ENCODE measurements around the gene PCBP2.

Gene PCBP2

DNA sequence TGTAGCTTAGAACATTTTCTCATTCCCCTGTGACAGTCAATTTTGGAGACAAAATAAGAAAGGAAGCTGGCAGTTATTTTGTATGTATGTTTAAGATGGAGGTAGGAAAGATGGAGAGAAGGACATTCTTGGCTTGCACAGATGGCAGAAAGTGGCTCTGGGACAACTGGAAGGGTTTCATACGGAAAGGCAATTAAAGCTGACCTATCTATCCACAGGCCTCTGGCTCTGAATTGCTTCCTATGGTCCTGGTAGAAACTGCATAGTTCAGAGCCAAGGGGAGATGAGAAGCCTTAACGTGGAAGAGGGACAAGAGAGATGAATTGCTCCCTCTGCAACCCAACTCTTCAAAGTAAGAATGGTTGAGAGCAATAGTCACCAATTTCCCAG lies 63.4 kb downstream of the PCBP2 start:
- TF ChIP-seq, protein P1, sequence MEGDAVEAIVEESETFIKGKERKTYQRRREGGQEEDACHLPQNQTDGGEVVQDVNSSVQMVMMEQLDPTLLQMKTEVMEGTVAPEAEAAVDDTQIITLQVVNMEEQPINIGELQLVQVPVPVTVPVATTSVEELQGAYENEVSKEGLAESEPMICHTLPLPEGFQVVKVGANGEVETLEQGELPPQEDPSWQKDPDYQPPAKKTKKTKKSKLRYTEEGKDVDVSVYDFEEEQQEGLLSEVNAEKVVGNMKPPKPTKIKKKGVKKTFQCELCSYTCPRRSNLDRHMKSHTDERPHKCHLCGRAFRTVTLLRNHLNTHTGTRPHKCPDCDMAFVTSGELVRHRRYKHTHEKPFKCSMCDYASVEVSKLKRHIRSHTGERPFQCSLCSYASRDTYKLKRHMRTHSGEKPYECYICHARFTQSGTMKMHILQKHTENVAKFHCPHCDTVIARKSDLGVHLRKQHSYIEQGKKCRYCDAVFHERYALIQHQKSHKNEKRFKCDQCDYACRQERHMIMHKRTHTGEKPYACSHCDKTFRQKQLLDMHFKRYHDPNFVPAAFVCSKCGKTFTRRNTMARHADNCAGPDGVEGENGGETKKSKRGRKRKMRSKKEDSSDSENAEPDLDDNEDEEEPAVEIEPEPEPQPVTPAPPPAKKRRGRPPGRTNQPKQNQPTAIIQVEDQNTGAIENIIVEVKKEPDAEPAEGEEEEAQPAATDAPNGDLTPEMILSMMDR (IDR thresholded peaks at IDR 0.05; ENCODE audit: low read depth, low read length, missing control alignments): no peak
- no peak overlapping the region for H3K4me3 ChIP-seq (ENCODE audit: low read depth, low read length)
- no peak for DNase-seq (ENCODE audit: low read depth)
- in situ Hi-C loops (cut with HindIII; ENCODE audit: low sequenced_read_pairs): no loop called here

DNA sequence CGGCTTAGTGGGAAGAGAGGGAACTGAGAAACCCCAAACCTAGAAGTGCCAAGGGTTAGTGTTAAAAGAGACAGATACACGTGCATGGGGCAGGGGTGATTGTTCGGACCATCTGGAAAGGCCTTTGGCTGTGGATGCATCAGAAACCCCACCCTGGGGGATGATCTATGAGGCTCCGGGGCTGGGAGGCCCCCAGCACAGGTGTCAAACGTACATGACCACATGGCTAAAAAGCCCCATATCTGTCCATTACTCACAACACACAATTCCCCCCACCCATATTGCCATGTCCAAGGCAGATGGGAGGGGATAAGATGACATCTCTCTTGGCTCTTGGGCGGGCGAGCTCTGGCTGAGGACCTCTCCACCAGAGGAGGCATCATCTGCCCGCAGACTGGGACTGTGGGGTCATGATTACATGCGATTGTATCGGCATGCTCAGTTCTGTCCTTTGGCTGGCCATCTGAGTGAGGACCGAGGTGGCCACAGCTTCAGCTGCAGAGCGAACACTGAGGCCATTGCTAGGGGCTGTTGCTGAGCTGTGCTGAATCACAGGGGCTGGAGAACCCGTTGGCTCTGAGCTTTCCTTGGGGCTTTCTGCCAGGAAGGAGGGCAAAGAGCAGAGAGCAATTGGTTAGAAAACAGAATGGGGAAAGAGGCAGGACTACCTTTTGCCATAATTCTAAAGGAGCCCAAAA lies 65.0 kb downstream of the PCBP2 start:
- TF ChIP-seq, protein P1 (IDR thresholded peaks at IDR 0.05; ENCODE audit: low read depth, low read length, missing control alignments): no peak
- no peak for DNase-seq (ENCODE audit: low read depth)
- in situ Hi-C loops (cut with HindIII; ENCODE audit: low sequenced_read_pairs): no loop called here
- H3K4me3 ChIP-seq (ENCODE audit: low read depth, low read length): no peak overlapping the region

DNA sequence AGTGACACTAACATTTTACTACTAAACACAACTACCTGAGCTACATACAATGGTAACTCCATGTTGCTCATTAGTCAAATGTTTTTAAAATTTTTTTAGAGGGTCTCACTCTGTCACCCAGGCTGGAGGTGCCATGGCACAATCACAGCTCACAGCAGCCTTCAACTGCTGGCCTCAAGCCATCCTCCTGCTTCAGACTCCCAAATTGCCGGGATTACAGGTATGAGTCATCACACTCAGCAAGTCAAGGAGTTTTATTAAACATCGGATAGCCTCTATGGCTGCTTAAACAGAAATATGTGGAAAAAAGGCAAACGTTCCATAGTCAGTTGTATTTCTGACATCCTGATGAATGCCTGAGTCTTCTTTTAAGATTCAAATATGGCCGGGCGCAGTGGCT lies 66.5 kb downstream of the PCBP2 start:
- in situ Hi-C loops (cut with HindIII; ENCODE audit: low sequenced_read_pairs): no loop called here

DNA sequence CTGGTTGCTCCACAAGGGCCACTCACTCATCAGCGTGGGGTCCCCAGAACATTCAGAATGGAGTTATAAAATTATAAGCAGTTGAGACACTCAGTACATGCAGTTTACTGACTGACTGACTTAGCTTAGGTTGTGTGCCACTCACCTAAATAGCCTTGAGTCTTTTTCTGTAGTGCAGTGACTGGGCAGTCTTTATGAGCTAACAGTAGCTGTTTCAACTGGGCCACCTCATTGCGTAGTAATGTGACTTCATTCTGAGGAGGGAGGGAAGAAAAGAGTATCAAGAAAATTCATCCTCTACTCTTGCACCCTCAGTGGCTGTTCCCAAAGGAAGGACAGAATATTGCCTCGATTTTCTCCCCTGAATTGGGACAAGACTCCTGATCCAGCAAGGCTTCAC lies 71.2 kb downstream of the PCBP2 start:
- H3K4me3 ChIP-seq (ENCODE audit: low read depth, low read length): no peak overlapping the region
- in situ Hi-C loops (cut with HindIII; ENCODE audit: low sequenced_read_pairs): no loop called here
- no peak for DNase-seq (ENCODE audit: low read depth)
- TF ChIP-seq, protein P1 (IDR thresholded peaks at IDR 0.05; ENCODE audit: low read depth, low read length, missing control alignments): no peak

More for the DNA sequence above, 66.5 kb downstream of the PCBP2 start:
- TF ChIP-seq, protein P1 (IDR thresholded peaks at IDR 0.05; ENCODE audit: low read depth, low read length, missing control alignments): no peak
- no peak overlapping the region for H3K4me3 ChIP-seq (ENCODE audit: low read depth, low read length)
- no peak for DNase-seq (ENCODE audit: low read depth)

DNA sequence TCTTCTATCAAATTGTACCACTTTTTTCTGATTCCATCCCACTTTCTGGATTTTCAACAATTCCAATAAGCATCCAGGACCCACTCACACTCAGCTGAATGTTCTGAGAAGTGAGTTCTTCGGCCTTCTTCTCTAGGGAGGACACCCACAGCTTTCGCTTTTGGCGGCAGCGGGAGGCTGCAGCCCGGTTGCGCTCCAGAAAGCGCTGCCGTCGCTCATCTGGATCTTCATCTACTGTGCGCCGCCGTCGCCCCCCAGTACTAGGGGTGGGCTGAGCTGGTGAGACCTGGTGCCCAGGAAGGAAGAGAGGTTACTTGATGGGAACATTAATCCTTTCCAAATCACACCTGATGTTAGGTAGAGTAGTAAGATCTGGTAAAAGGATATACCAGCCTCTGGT lies 72.6 kb downstream of the PCBP2 start:
- TF ChIP-seq, protein P1 (IDR thresholded peaks at IDR 0.05; ENCODE audit: low read depth, low read length, missing control alignments): no peak
- H3K4me3 ChIP-seq (ENCODE audit: low read depth, low read length): no peak overlapping the region
- no peak for DNase-seq (ENCODE audit: low read depth)
- in situ Hi-C loops (cut with HindIII; ENCODE audit: low sequenced_read_pairs): no loop called here

DNA sequence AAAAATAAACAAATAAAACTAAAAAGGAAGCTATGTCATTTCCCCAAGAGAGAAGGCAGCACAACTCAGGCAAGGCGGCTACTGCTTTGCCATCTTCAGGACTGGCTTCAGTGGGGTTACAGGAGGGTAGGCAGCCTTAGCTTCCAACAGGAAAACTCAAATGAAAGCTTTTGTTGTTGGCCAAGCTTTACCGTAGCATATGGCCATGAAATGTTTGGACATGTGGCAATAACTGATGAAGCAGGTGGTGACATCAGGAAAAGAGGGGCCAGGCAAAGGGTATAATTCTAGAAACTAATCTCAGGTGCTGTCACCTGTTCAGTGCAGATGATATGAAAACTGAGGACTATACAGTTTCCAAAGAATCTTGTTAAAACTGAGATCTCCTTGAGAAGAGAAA lies 78.2 kb downstream of the PCBP2 start:
- TF ChIP-seq, protein P1 (IDR thresholded peaks at IDR 0.05; ENCODE audit: low read depth, low read length, missing control alignments): no peak
- no peak overlapping the region for H3K4me3 ChIP-seq (ENCODE audit: low read depth, low read length)
- in situ Hi-C loops (cut with HindIII; ENCODE audit: low sequenced_read_pairs): no loop called here
- no peak for DNase-seq (ENCODE audit: low read depth)
